Measurements from ENCODE around the gene FKBP14.

Gene FKBP14

DNA sequence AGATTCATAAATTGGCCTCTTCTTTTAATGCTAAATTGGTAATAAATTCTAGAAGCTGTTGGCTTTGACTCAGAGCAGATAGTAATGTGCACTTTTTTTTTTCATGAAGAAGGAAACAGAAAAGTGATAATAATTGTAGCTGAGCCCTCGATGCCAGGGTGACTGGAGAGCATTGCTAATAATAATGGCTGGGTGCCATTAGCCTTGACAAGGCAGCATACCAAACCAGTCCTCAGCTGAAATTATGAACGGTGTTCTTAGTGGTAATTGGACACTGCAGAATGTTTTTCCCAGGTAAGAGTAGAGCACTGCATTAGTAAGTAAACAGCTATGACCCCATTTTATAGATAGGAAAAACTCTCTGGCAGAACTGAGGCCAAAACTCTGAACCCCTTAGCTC is 20.6 kb upstream of the FKBP14 start:
- Histone ChIP-seq H3K9me3 (ENCODE audit: severe bottlenecking) (no peaks in the 10 kb centered on the region), H3K4me1 (ENCODE audit: insufficient read depth, poor library complexity, severe bottlenecking) (no peaks in the 10 kb centered on the region), H3K27ac (ENCODE audit: poor library complexity, severe bottlenecking) (no peak overlapping the region), H3K4me3 (ENCODE audit: severe bottlenecking) (no peak overlapping the region), H3K36me3 (ENCODE audit: low read depth) (peaks cover 36% of the 10 kb centered on the region), H3K27me3 (ENCODE audit: insufficient read depth, poor library complexity, severe bottlenecking) (no peaks in the 10 kb centered on the region)
- DNase-seq (ENCODE audit: low spot score), result no peak
- ATAC-seq (ENCODE audit: low read depth), result no peak
- TF ChIP-seq, protein P1, sequence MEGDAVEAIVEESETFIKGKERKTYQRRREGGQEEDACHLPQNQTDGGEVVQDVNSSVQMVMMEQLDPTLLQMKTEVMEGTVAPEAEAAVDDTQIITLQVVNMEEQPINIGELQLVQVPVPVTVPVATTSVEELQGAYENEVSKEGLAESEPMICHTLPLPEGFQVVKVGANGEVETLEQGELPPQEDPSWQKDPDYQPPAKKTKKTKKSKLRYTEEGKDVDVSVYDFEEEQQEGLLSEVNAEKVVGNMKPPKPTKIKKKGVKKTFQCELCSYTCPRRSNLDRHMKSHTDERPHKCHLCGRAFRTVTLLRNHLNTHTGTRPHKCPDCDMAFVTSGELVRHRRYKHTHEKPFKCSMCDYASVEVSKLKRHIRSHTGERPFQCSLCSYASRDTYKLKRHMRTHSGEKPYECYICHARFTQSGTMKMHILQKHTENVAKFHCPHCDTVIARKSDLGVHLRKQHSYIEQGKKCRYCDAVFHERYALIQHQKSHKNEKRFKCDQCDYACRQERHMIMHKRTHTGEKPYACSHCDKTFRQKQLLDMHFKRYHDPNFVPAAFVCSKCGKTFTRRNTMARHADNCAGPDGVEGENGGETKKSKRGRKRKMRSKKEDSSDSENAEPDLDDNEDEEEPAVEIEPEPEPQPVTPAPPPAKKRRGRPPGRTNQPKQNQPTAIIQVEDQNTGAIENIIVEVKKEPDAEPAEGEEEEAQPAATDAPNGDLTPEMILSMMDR (IDR thresholded peaks at IDR 0.05; ENCODE audit: poor library complexity, severe bottlenecking), result no peak

GRCh38 chr7:30046127-30046770 is 19.7 kb upstream of the FKBP14 start:
- no peaks in the 10 kb centered on the region for H3K4me1 ChIP-seq (ENCODE audit: insufficient read depth, poor library complexity, severe bottlenecking)
- peaks cover 36% of the 10 kb centered on the region for H3K36me3 ChIP-seq (ENCODE audit: low read depth)
- TF ChIP-seq, protein P1 (IDR thresholded peaks at IDR 0.05; ENCODE audit: poor library complexity, severe bottlenecking), result no peak

DNA sequence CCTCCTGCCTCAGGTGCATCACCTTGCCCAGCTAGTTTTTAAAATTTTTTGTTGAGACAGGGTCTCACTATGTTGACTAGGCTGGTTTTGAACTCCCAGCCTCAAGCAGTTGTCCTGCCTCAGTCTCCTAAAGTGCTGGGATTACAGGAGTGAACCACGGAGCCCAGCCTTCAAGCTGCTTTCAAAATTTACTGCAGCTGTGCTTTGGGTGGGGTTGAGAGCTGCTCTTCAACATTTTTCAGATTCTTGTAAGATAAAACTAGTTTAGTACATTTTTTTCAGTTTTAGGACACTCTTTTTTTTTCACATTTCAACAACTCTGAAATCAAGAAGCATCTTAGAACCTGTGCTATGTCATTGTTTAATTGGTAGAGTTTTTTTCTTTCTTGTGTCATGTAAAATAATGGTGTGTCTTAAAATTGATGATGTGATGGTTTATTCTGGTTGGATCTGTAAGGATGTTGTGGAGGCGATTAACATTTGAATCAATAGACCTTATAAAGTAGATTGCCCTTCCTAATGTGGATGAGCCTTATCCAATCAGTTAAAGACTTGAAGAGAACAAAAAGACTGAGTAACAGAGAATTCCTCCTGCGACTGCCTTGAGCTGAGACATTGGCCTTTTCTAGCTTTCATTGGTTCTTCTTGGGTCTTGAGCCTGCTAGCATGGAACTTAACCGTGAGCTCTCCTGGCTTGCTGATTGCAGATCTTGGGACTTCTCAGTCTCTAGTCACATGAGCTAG is 15.2 kb upstream of the FKBP14 start:
- H3K4me1 ChIP-seq (ENCODE audit: insufficient read depth, poor library complexity, severe bottlenecking), result no peaks in the 10 kb centered on the region
- no peak for ATAC-seq (ENCODE audit: low read depth)

More at GRCh38 chr7:30046127-30046770, 19.7 kb upstream of the FKBP14 start:
- Histone ChIP-seq H3K4me3 (ENCODE audit: severe bottlenecking) (no peak overlapping the region), H3K27me3 (ENCODE audit: insufficient read depth, poor library complexity, severe bottlenecking) (no peaks in the 10 kb centered on the region), H3K9me3 (ENCODE audit: severe bottlenecking) (no peaks in the 10 kb centered on the region), H3K27ac (ENCODE audit: poor library complexity, severe bottlenecking) (no peak overlapping the region)
- ATAC-seq (ENCODE audit: low read depth) (no peak), DNase-seq (ENCODE audit: low spot score) (no peak)

DNA sequence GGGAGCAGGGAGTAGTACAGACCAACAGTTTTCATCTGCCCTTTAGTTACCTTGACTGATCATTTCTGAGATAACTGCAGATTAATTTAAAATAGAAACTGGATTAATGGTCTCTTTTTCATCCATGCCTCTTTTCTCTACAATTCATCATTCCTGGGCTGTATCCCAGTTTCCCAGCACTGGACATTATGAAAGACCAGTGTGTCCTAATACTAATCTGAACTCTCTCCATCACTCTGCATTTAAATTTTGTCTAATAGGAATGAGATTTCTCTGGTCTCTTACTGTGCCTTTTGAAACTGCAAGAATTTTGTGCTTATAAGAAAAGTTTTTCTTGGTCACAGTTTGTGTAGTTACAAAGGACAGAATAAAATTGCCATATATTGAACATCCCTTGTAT is 14.4 kb upstream of the FKBP14 start:
- DNase-seq (ENCODE audit: low spot score), result no peak
- Histone ChIP-seq H3K4me3 (ENCODE audit: severe bottlenecking) (no peak overlapping the region), H3K36me3 (ENCODE audit: low read depth) (peaks cover 7% of the 10 kb centered on the region; the same call in 1 of the 2 replicates), H3K27ac (ENCODE audit: poor library complexity, severe bottlenecking) (no peak overlapping the region), H3K27me3 (ENCODE audit: insufficient read depth, poor library complexity, severe bottlenecking) (no peaks in the 10 kb centered on the region), H3K9me3 (ENCODE audit: severe bottlenecking) (no peaks in the 10 kb centered on the region), H3K4me1 (ENCODE audit: insufficient read depth, poor library complexity, severe bottlenecking) (no peaks in the 10 kb centered on the region)
- TF ChIP-seq, protein P1 (IDR thresholded peaks at IDR 0.05; ENCODE audit: poor library complexity, severe bottlenecking), result no peak
- ATAC-seq (ENCODE audit: low read depth), result no peak

More for the DNA sequence above, 15.2 kb upstream of the FKBP14 start:
- Histone ChIP-seq H3K36me3 (ENCODE audit: low read depth) (peaks cover 7% of the 10 kb centered on the region), H3K9me3 (ENCODE audit: severe bottlenecking) (no peaks in the 10 kb centered on the region), H3K27me3 (ENCODE audit: insufficient read depth, poor library complexity, severe bottlenecking) (no peaks in the 10 kb centered on the region), H3K27ac (ENCODE audit: poor library complexity, severe bottlenecking) (no peak overlapping the region), H3K4me3 (ENCODE audit: severe bottlenecking) (no peak overlapping the region)
- TF ChIP-seq, protein P1 (IDR thresholded peaks at IDR 0.05; ENCODE audit: poor library complexity, severe bottlenecking), result no peak
- DNase-seq (ENCODE audit: low spot score), result no peak
